HG02885 (cell line): Measurements from ENCODE around the gene NONO.
"Not testable (repeated sequence)": the region's sequence is repeated elsewhere in the genome, so short reads cannot be mapped to it uniquely, and the experiment has no call there.

ENCODE experiments used
- ATAC-seq: cut with Tn5 transposase; IDR thresholded peaks from one replicate; pipeline ENCODE4 v1.9.1; 2021; ENCODE audit warnings: mild to moderate bottlenecking; ENCODE audit not compliant: unreplicated experiment, poor library complexity

NONO gene

GRCh38 chrX:71282514-71283402, 677 bp upstream of the NONO start:
- peak; percentile 37 for ATAC-seq

GRCh38 chrX:71285929-71286328, 2.5 kb downstream of the NONO start:
- no peak for ATAC-seq

- no peak for ATAC-seq
Observed at GRCh38 chrX:71291381-71291780, 7.9 kb downstream of the NONO start.

GRCh38 chrX:71292669-71293365, 9.4 kb downstream of the NONO start:
- ATAC-seq: no peak

- ATAC-seq: no peak
Observed at GRCh38 chrX:71296806-71297205, 13.4 kb downstream of the NONO start.

GRCh38 chrX:71298119-71298518, 14.7 kb downstream of the NONO start:
- ATAC-seq: no peak

- ATAC-seq: not testable (repeated sequence)
Observed at GRCh38 chrX:71300064-71300463, 16.6 kb downstream of the NONO start.

GRCh38 chrX:71300495-71300894, 17.1 kb downstream of the NONO start:
- not testable (repeated sequence) for ATAC-seq

GRCh38 chrX:71301195-71301924, 17.9 kb downstream of the NONO start, which contains the start of gene ITGB1BP2:
TSS of gene ITGB1BP2 (plus strand) at chrX:71301750. CDS start at chrX:71301807, 57 bp downstream.
- no peak for ATAC-seq

- ATAC-seq: no peak
Observed at GRCh38 chrX:71302461-71303213, 19.2 kb downstream of the NONO start.

- ATAC-seq: no peak
Observed at GRCh38 chrX:71304561-71304960, 21.1 kb downstream of the NONO start.

- ATAC-seq: no peak
Observed at GRCh38 chrX:71315917-71316316, 32.5 kb downstream of the NONO start.

GRCh38 chrX:71316959-71317358, 33.5 kb downstream of the NONO start:
- not testable (repeated sequence) for ATAC-seq

GRCh38 chrX:71320126-71320525, 36.7 kb downstream of the NONO start:
- ATAC-seq: no peak

- no peak for ATAC-seq
Observed at GRCh38 chrX:71321731-71322130, 38.3 kb downstream of the NONO start.

GRCh38 chrX:71324452-71324851, 41.0 kb downstream of the NONO start:
- not testable (repeated sequence) for ATAC-seq

- ATAC-seq: no peak
Observed at GRCh38 chrX:71326394-71326793, 43.0 kb downstream of the NONO start.

GRCh38 chrX:71349151-71349665, 65.8 kb downstream of the NONO start:
- ATAC-seq: not testable (repeated sequence)

GRCh38 chrX:71349867-71350266, 66.4 kb downstream of the NONO start:
- not testable (repeated sequence) for ATAC-seq
